Hindlimb muscle (tissue), 1 donor: ENCODE measurements around the gene CDIPT. TPM values are rescaled to one million over a fixed set of nuclear protein-coding genes. Genes with fewer than 3 reads are reported as not detected.

Source experiments
- DNase-seq: peaks from one replicate; pipeline ENCODE4 v3.0.0-alpha.2; 2013
- polyA plus RNA-seq: library from polyadenylated mRNA; unstranded; fragments of 120-200 nt; gene quantifications from one replicate; pipeline ENCODE4 v1.2.1, GENCODE V29; 2013; ENCODE audit not compliant: insufficient read length

Gene CDIPT
- polyA plus RNA-seq, 1 donor, result 41.9 TPM

DNA sequence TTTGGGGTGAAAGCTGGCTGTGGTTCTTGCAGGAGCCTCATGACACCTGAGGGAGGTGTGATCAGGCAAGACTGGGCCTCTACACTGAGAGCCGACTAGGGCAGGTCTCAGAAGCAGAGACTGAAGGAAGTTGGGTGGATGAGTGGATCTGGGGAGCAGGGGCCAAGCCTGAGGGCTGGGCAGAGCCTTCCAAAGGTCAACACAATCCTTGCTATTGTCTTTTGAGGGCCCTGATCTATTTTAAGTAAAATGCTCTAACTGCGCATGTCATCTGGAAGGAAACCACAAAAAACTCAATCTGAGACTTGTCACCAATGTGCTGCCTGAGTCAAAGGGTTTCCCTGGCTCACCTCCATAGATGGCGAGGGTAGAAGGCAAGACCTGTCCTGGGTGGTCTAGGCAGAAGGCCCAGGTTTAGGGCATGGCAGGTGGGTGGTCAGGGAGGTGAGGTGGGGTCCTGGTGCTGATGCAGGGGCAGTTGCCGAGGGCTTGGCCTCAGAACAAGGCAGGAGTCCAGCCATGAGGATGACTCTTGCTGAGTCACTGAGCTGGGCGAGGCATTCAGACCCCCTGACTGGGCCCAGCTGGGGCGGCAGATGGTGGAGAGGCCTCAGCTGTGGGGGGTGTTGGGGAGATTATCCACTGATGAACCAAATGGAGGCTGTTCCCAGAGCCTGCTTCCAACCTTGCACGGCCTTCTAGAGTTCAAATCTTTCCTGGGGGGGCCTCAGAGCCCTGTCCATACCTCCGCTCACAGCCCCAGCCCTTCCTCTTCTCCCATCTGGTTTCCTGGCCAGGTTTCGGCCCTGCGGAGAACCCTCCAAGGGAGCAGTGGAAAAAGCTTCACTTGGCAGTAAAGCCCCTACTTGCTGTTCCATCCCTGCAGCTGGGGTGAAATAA, 37.6 kb downstream of the CDIPT start:
- no peak for DNase-seq

DNA sequence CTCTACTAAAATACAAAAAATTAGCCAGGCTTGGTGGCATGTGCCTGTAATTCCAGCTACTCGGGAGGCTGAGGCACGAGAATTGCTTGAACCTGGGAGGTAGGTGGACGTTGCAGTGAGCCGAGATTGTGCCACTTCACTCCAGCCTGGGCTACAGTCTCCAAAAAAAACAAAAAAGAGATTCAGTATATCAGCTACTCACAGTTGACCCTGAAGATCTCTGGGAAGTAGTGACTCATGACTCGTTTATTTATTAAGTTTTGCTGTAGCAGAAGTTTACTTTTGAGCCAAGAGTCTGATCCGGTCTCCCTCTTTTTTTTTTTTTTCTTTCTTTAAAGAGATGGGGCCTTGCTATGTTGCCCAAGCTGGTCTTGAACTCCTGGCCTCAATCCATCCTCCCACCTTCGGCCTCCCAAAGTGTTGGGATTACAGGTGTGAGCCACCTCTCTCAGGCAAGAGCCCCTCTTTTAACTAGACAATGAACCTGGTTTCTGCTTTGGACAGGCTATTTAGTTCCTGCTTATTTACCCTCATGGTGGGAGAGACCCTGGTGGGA, 38.4 kb downstream of the CDIPT start:
- no peak for DNase-seq

DNA sequence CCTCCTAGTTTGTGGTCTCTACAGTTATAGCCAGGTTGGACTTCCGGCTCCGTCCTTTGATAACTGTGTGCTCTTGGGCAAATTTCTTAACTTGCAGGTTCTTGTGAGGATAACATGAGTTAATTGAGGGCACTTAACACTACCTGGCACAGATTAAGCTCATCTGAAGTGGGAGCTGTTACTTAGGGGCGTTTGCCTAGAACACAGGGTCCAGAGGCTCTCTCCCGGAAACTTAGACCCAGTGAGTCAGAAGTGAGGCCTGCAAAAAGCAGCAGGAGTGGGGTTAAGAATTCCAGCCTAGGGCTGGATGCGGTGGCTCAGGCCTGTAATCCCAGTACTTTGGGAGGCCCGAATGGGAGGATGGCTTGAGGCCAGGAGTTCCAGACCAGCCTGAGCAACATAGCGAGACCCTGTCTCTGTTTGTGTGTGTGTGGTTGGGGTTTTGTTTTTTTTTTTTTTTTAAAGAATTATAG, 41.3 kb downstream of the CDIPT start:
- no peak for DNase-seq

DNA sequence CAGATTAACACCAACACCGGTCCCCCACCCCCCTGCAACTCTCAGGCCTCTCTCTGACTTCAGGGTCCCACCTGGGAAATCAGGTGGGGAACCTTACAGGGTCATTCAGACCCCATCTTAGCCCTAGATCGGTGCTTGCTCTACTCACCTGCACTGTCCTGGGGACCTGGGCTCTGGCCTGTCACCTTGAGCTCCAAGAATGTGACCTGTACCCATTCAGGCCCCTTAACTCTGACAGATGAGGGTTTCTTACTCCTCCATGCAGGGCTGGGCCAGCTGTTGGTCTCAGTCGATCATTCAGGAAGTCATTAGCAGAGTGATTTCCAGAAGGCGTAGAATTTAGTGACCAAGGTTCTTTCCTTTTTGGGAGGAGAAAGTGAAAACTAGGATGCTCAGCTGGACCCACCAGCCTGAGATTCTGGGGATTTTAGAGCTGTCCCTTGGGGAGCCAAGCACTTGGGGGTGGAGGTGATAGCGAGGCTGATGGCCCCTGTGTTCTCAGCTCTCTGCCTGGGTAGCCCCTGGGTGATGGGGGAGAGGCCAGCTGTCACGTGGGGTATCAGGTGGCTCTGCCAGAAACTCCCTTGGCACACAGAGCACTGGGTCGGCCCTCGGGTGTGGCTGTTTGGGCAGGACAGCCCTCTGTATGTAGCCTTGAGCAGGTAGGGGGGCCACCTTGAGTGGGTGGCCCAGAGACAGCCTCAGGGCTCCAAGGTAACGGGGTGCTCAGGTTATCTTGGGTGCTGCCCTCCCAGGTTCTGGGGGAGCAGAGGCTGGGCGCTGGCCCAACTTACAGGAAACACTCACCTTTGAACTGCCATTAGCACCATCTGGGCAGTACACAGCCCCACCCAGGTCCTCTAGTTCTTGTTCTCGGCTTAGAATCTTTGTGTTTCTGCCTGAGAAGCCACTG, 42.0 kb downstream of the CDIPT start:
- no peak for DNase-seq

DNA sequence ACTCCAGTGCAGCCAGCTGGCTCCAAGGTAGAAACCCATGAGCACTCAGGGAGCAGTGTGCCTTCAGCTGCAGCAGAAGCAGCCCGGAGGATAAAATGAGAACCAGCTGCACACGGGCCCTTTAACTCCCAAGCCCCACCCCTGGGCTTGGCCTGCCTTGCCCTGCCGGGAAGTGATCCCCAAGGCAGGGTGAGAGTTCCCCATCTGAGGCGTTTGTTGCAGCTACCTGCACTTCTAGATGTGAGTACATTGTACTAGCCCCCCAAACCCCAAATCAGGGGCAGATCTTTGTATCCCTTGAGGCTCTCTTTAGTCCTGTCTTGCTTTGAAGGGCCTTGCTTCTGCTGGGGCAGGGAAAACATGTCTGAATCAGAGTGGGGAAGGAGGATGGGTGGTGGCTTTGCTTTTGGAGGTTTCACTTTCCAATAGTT, 42.7 kb downstream of the CDIPT start, which contains the start of gene MVP:
Gene MVP (plus strand): TSS at position 192 of the 431 bp plus-strand sequence. CDS start 10,088 bp downstream, outside the sequence.
- DNase-seq, result peak; percentile 64

DNA sequence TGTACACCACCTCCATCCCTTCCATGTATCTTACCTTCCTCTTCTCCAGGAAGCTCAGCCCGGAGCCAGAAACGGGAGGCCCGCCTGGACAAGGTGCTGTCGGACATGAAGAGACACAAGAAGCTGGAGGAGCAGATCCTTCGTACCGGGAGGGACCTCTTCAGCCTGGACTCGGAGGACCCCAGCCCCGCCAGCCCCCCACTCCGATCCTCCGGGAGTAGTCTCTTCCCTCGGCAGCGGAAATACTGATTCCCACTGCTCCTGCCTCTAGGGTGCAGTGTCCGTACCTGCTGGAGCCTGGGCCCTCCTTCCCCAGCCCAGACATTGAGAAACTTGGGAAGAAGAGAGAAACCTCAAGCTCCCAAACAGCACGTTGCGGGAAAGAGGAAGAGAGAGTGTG, 43.5 kb downstream of the CDIPT start:
- DNase-seq, result no peak

DNA sequence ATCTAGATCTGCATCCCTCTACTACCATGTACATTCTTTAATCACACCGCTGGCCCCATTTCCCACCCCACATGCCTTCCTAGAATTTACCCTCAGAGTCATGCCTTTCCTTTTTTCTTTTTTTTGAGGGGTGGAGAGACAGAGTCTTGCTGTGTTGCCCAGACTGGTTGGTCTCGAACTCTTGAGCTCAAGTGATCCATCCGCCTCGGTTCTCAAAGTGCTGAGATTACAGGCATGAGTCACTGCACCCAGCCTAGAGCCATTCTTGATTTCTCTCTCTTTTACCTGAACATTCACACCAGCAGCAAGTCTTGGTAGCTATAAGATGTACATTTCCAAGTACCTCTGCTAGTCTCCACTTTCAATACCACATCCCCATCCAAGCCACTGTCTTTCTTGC, 44.9 kb downstream of the CDIPT start:
- no peak for DNase-seq

DNA sequence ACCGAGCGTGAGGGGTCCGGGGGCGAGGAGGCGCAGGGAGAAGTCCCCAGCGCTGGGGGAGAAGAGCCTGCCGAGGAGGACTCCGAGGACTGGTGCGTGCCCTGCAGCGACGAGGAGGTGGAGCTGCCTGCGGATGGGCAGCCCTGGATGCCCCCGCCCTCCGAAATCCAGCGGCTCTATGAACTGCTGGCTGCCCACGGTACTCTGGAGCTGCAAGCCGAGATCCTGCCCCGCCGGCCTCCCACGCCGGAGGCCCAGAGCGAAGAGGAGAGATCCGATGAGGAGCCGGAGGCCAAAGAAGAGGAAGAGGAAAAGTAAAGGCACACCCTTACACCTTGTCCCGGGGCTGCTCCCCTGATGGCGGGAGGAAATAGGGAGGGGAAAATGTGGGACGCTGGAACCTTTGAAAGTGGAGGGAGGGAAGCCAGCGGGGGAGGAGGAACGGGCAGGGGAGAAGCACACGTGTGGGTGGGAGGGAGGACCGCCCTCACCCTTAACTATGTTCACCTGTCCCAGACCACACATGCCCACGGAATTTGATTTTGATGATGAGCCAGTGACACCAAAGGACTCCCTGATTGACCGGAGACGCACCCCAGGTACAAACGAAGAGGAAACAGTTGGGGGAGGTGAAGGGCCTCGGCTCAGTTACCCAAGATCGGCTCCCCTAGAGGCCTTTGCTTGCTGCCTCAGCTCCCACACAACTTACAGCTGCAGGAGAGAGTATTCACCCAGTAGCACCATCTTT, 46.2 kb downstream of the CDIPT start:
- no peak for DNase-seq

DNA sequence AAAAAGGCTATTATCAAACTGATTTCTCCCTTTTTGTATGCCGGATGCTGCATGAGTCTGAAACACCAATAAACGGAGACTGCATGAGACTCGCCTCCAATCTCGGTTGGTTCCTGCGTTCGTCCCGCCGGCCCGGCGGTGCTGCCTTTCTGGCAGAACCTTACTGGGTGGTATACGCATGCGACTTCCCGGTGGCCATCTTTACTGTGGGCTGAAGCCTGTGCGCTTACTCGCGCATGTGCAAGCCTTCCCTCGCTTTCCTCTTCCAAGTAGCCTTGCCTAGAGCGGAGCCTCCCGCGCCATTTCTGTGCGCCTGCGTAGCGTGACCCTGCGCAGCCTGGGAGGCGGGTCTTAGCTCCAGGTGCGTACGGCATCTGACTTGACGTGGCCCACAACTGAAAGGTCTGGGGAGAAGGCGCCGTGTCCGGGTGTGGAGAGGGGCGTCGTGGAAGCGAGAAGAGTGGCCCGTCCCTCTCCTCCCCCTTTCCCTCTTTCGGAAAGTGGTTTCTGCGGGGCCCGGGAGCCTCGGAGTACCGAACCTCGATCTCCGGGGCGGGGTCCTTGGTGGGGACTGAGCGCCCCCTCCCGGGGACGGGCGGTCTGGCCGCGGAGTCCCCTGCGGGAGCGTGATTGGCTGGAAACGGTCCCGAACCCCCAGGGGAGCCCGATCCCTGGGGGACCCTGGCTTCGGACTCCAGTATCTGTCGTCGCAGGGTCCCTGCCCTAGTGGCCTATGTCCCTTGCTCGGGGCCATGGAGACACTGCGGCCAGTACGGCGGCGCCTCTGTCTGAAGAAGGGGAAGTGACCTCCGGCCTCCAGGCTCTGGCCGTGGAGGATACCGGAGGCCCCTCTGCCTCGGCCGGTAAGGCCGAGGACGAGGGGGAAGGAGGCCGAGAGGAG, 47.0 kb downstream of the CDIPT start, which contains the start of gene PAGR1:
Gene PAGR1 (plus strand): TSS at position 360 of the 901 bp plus-strand sequence. CDS start 374 bp downstream, at position 734.
- peak; percentile 100 for DNase-seq

DNA sequence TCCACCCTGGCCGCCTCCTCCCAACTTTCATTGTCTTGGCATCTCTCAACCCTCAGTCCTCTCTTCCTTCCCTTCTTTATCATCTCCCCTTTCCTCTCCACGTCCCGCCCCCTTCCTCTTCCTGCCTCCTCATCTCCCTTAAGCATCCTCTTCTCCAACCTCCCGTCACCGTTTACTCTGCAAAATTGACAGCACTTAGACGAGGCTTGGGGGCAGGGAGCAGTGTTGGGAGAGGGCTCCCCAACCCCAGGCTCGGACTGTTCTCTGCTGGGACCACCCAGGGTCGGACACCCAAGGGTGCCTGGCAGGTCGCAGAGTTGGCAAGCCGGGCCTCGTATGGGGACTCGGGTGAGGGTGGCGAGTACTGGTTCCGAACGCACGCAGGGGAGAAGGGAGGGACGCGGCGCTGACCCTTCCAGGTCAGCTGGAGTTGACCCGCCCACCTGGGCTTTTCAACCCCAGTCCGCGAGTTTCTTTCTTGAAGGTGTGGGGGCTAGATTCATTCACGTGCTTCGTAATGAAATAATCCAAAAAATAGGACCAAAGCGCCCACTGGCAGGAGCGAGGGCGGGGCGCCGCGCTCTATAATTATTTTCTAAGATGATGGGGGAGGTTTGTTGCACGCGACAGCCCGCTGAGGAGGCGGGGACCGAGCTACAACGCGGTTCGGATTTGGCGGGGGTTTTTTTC, 47.8 kb downstream of the CDIPT start:
- no peak for DNase-seq

DNA sequence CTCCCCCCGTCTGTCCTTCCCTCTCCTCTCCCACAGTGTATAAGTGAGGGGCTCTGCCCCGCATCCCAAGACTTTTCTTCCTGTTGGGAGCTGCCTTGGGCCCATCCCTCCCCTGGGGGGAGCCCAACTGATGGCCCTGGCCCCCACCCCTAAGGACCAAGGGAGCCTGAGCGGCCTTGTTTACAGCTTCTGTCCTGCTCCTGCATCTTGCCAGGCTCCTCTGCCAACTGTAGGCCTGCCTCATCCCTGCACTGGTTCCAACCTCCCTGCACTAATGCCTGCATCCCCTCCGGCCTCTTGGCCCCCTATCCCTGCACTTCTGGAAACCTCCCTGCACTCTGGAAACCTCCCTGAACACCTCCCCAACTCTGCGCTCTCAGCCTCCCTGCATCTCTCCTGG, 48.4 kb downstream of the CDIPT start:
- DNase-seq, result no peak

DNA sequence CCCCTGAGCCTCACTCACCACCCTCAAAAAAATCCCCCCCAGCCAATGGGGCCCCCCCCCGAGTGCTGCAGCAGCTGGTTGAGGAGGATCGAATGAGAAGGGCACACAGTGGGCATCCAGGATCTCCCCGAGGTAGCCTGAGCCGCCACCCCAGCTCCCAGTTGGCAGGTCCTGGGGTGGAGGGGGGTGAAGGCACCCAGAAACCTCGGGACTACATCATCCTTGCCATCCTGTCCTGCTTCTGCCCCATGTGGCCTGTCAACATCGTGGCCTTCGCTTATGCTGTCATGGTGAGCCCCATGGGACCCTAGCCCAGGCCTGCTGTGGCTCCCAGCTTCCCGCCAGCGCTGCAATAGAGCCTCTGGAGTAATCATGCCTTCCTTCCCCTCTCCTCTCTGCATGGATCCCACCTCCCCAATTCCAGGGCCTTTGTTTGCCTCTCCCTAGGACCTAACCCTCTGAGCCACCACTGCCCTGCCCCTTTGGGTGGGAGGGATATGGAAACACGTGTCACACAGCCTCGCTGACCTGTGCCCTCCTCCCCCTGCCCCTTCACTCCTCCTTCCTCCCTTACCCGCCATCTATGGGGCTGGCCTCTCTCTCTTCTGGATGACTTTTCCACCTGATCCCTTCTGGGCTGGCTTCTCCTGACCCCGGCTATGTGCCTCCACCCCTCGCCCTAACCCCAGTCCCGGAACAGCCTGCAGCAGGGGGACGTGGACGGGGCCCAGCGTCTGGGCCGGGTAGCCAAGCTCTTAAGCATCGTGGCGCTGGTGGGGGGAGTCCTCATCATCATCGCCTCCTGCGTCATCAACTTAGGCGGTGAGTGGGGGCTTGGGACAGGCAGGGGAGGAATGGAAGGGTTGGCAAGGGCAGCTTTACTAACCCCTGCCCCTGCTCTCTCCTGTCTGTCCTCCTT, 49.1 kb downstream of the CDIPT start:
- DNase-seq, result no peak

DNA sequence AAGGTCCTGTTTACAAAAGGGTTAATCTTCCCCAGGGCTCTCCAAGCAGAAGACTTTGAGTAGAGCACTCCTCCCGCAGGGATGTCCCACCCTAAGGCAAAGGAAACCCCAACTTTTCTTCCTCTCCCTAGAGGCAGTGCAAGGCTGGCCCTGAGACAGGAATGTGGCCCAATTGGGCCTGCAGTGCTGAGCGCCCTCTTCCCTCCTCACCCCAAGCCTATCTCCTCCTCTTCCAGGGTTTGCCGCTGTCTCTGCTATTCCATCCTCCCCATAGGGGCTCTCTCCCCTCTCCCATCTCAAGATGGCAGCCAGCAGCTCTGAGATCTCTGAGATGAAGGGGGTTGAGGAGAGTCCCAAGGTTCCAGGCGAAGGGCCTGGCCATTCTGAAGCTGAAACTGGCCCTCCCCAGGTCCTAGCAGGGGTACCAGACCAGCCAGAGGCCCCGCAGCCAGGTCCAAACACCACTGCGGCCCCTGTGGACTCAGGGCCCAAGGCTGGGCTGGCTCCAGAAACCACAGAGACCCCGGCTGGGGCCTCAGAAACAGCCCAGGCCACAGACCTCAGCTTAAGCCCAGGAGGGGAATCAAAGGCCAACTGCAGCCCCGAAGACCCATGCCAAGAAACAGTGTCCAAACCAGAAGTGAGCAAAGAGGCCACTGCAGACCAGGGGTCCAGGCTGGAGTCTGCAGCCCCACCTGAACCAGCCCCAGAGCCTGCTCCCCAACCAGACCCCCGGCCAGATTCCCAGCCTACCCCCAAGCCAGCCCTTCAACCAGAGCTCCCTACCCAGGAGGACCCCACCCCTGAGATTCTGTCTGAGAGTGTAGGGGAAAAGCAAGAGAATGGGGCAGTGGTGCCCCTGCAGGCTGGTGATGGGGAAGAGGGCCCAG, 50.0 kb downstream of the CDIPT start:
- DNase-seq, result no peak

DNA sequence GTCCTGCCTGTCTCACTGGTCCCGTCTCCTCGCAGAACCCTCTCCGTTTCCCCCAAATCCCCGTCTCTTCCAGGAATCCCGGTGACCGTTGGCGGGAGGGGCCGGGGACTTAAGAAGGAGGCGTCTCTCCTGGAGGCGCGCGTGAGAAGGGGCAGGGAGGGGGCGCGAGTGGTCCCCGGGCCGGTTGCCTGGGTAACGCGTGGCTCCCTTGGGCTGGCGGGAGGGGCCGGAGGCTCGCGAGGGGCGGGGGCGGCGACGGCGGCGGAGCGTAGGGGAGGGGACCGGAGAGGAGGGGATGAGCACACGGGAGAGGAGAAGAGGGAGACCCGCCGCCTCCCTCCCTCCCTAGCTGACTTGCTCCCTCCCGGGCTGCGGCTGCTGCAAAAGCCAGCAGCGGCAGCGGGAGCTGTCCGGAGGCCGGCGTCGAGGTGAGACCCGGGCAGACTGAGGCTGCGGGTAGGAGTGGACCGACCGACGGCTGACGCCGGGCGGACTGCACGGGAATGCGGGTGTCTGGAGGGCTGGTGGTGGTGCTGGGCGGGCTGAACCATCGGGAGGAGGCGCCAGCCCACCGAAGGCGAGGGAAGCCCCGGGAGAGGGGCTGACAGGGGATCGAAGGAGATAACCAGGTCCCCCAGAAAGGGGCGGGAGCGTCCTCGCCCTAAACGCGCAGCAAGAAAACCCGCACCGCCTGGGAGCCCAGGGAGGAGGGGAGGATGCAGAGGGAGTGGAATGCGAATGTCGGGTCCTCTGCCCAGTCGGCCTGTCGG, 50.9 kb downstream of the CDIPT start, which contains the start of gene PRRT2:
Gene PRRT2 (plus strand): TSS at position 298 of the 770 bp plus-strand sequence. CDS start 862 bp downstream, outside the sequence.
- DNase-seq, result peak; percentile 84

DNA sequence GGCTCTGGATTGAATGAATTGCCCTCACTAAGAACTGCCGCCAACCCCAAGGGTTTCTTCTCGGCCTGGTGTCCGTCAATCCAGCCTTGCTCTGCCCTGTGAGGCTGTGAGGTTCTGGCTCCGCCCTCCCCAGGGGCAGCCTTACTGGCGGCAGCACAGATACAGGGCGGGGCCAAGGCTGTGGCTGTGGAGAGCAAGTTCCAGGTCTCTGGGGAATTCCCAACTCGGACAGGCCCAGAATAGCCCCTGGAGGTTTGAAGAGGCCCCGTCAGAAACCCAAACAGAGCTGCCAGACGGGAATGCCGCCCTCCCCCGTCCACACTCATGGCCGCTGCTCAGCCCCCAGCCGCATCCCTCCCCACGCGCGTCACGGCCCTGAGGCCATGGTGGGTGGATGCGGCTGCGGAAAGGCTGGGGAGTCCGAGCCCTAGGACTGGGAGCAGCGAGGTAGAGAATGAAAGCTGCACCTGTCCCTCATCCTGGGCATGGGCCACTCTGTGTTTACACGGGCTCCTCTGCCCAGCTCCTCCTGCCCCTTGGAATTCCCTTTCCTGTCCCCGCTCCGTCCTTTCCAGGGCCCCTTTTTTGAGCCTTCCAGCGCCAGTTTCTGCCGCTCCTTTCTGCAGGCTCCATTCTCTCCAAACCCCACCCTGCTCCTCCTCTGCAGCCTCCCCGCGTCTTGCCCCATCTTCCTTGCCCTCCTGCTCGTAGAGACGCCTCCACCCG, 51.7 kb downstream of the CDIPT start:
- DNase-seq, result peak; percentile 84

DNA sequence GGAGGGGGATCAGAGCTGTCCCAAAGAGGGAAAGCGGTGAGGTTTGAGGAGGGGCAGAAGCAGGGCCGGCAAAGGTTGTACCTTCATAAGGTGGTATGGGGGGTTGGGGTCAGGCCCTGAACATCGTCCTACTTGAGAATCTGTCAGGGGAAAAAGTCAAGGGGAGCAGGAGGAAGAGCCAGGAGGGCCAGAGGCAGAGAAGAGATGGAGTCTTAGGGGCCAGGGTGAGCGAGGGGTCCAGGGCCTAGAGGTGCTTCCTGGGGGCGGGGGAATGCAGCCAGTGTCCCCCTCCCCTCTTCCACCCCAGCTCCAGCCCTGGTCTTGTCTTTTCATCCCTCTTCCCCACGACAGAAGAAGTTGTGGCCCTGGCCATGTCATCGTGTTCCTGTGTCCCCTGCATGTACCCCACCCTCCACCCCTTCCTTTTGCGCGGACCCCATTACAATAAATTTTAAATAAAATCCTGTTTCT, 52.3 kb downstream of the CDIPT start:
- DNase-seq, result no peak
